ENCODE data around the gene AKR7A3. TPM values are rescaled to one million over a fixed set of nuclear protein-coding genes. Genes with fewer than 3 reads are reported as not detected.

The AKR7A3 gene
- total and polyA plus RNA-seq, 11 donors: 0.12 to 0.36 (median 0.20) TPM; not detected in 5

GRCh38 chr1:19311931-19312781 is 23.6 kb upstream of the AKR7A3 start, which contains the start of the genes AKR7A2 and SLC66A1:
Gene AKR7A2, minus strand, starts transcription at chr1:19312144. Its CDS starts 20 bp downstream, at chr1:19312124.
Gene SLC66A1, plus strand, starts transcription at chr1:19312326. Its CDS starts 5,352 bp downstream, at chr1:19317678.
- H3K4me1 ChIP-seq: peaks cover 0 to 35% (median 20%) of the 10 kb centered on the region in 12 donors
- H3K27ac ChIP-seq: peak within 1 kb of the TSS; percentile 56 to 95 (median 92)
- H3K4me3 ChIP-seq: peak within 1 kb of the TSS; percentile 59 to 97 (median 90)
- peak in 1 of 2 donors; percentile 79 for TF ChIP-seq POLR2A (IDR thresholded peaks at IDR 0.05)
- TF ChIP-seq, protein P1, sequence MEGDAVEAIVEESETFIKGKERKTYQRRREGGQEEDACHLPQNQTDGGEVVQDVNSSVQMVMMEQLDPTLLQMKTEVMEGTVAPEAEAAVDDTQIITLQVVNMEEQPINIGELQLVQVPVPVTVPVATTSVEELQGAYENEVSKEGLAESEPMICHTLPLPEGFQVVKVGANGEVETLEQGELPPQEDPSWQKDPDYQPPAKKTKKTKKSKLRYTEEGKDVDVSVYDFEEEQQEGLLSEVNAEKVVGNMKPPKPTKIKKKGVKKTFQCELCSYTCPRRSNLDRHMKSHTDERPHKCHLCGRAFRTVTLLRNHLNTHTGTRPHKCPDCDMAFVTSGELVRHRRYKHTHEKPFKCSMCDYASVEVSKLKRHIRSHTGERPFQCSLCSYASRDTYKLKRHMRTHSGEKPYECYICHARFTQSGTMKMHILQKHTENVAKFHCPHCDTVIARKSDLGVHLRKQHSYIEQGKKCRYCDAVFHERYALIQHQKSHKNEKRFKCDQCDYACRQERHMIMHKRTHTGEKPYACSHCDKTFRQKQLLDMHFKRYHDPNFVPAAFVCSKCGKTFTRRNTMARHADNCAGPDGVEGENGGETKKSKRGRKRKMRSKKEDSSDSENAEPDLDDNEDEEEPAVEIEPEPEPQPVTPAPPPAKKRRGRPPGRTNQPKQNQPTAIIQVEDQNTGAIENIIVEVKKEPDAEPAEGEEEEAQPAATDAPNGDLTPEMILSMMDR (IDR thresholded peaks at IDR 0.05): peak in 4 of 12 donors; percentile 3 to 21 (median 13)
- no peaks in the 10 kb centered on the region for H3K9me3 ChIP-seq
- H3K27me3 ChIP-seq: no peaks in the 10 kb centered on the region
- peaks cover 0 to 17% (median 13%) of the 10 kb centered on the region in 9 donors for H3K36me3 ChIP-seq
- WGBS, 4 donors: 0 to 1% (median 0%) methylated on average over 31 to 105 of the region's 105 CpGs
- ATAC-seq: peak; percentile 95 to 97 (median 96)
- intact Hi-C loops (cut with DNase I): loop anchor here in 1 of 10 donors (10.0 kb wide), 1 partner anchor 407 kb away; the partner anchor contains the start of gene ALDH4A1
- DNase-seq: peak; percentile 92 to 97 (median 95)

DNA sequence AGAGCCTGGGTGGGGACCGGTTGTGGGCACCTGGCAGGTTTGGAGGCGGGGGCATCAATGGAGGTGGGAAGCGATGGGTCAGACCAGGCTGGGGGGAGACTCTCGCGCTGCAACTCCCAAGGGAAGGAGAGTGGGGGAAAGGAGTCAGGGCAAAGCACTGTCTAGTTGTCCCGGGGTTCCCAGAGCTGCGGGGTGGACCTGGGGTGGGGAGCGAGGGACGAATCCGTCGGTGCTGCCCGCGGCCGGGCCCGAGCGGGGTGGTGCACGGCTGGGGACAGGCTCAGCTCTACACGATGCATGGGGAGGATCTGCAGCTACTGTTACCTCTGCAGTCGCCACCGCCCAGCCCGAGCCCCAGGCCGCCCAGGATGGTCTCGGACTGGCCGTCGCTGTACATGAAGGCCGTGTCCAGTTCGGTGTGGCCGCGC is 22.9 kb upstream of the AKR7A3 start:
- Histone ChIP-seq H3K4me1 (peaks cover 0 to 35% (median 20%) of the 10 kb centered on the region in 12 donors), H3K27ac (peak overlapping the region; percentile 21 to 95 (median 90)), H3K4me3 (peak overlapping the region; percentile 59 to 97 (median 90)), H3K27me3 (no peaks in the 10 kb centered on the region), H3K36me3 (peaks cover 0 to 23% (median 20%) of the 10 kb centered on the region in 9 donors), H3K9me3 (no peaks in the 10 kb centered on the region)
- intact Hi-C loops (cut with DNase I): loop anchor here in 1 of 10 donors (10.0 kb wide), 1 partner anchor 407 kb away; the partner anchor contains the start of gene ALDH4A1
- 1 to 3% (median 2%) methylated on average over 22 to 29 of the region's 29 CpGs for WGBS, 4 donors
- TF ChIP-seq, protein P1 (IDR thresholded peaks at IDR 0.05): no peak
- no peak for TF ChIP-seq POLR2A (IDR thresholded peaks at IDR 0.05)
- DNase-seq (peak in 3 of 5 donors; percentile 42 to 70 (median 47)), ATAC-seq (peak in 2 of 4 donors; percentile 1 to 8)

DNA sequence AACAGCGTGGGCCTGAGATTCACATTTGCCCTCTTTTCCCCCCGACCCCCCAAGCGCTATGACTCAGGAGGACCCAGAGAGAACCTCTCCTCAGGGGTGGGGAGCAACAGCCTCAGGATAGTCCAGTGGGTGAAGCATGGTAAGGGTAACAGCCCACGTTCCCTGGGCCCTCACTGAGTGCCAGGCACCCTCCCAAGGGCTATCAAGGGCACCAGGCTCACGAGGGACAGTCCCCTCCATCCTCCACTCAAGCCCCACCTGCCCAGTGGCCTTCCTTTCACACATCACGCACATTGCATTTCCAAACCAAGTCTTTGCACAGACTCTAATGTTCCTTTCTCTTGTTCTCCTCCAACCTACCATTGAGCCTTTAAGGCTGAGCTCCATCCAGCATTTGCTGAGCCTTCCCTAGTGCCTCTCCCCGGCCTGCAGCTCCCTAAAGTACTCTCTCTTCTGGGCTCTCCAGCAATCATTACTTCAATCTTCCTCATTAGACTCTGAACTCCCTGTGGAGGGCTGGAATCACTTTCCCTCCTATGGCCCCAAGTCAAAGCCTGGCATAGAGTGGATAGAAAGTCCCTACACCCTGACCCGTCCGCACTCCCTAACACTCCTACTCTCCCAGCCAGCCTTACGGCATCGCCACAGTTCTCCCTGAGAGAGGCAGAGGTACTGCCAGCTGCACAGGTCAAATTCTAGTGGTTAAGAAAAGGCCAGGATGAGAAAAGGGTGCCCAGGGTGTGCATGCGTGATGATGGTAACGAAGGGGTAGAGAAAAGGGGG is 22.3 kb upstream of the AKR7A3 start:
- WGBS, 4 donors: 47 to 50% (median 47%) methylated on average over 13 of the region's 13 CpGs
- intact Hi-C loops (cut with DNase I): loop anchor here in 1 of 10 donors (10.0 kb wide), 1 partner anchor 406 kb away; the partner anchor contains the start of gene ALDH4A1
- ATAC-seq (no peak), DNase-seq (peak in 1 of 5 donors; percentile 54)
- Histone ChIP-seq H3K4me3 (peak overlapping the region; percentile 59 to 97 (median 90)), H3K36me3 (peaks cover 0 to 29% (median 24%) of the 10 kb centered on the region in 9 donors), H3K9me3 (no peaks in the 10 kb centered on the region), H3K27ac (peak overlapping the region in 3 of 12 donors; percentile 88 to 93 (median 89)), H3K4me1 (peaks cover 0 to 33% (median 20%) of the 10 kb centered on the region in 12 donors), H3K27me3 (no peaks in the 10 kb centered on the region)
- no peak for TF ChIP-seq POLR2A (IDR thresholded peaks at IDR 0.05)
- TF ChIP-seq, protein P1 (IDR thresholded peaks at IDR 0.05): no peak
